IMR-90 (cell line): ENCODE data around the gene SIGLECL1. TPM values are rescaled to one million over a fixed set of nuclear protein-coding genes. Genes with fewer than 3 reads are reported as not detected.

Experiments
- ATAC-seq: fragments of 200-7000 bp; cut with Tn5 transposase; 2 replicates; pipeline ENCODE4 v1.9.1; 2020; ENCODE audit warnings: low read depth, mild to moderate bottlenecking, moderate library complexity
- BruUV-seq: library from RNA; stranded (reverse); fragments of 400-500 nt; replicated peaks from 2 replicates; lab custom pipeline; 2021; lab: Mats Ljungman, UMichigan
- CTCF ChIA-PET: fragments of 300-600 bp; formaldehyde crosslinking; extraction: SDS; loops from one replicate; lab custom pipeline; 2021; ENCODE audit warnings: antibody characterized with exemption; lab: Yijun Ruan, JAX
- POLR2A ChIA-PET: fragments of 300-600 bp; sonication (Branson Sonifier 250); formaldehyde crosslinking; loops from one replicate; lab custom pipeline; 2022; ENCODE audit warnings: antibody characterized with exemption; ENCODE audit not compliant: unreplicated experiment; lab: Charles Lee
- DNase-seq: peaks from one replicate; pipeline ENCODE4 v3.0.0; 2013
- H2AFZ ChIP-seq: replicated peaks from 2 replicates; pipeline ENCODE3; 2013; ENCODE audit warnings: low read length, mild to moderate bottlenecking; ENCODE audit not compliant: poor library complexity
- H2AK5ac ChIP-seq: 2 replicates; pipeline ENCODE4 v1.6.1; 2013; ENCODE audit warnings: low read depth, low read length, inconsistent platforms
- H2AK9ac ChIP-seq: replicated peaks from 2 replicates; pipeline ENCODE3; 2013; ENCODE audit warnings: mild to moderate bottlenecking, low read depth, low read length, moderate library complexity; ENCODE audit not compliant: poor library complexity
- H2BK120ac ChIP-seq: 2 replicates; pipeline ENCODE4 v1.6.1; 2013; ENCODE audit warnings: low read depth, low read length, inconsistent platforms
- H2BK15ac ChIP-seq: 3 replicates; pipeline ENCODE4 v1.6.1; 2013; ENCODE audit warnings: low read depth, low read length, inconsistent platforms
- H2BK20ac ChIP-seq: 2 replicates; pipeline ENCODE4 v1.6.1; 2013; ENCODE audit warnings: low read depth, mild to moderate bottlenecking, inconsistent platforms, low read length, moderate library complexity
- H2BK5ac ChIP-seq: 2 replicates; pipeline ENCODE4 v1.6.1; 2013; ENCODE audit warnings: mild to moderate bottlenecking, low read depth, low read length, inconsistent platforms; ENCODE audit not compliant: poor library complexity, severe bottlenecking
- H3K14ac ChIP-seq: replicated peaks from 2 replicates; pipeline ENCODE4 v1.6.1; 2013; ENCODE audit warnings: low read depth, low read length, inconsistent platforms
- H3K18ac ChIP-seq: 2 replicates; pipeline ENCODE4 v1.6.1; 2013; ENCODE audit warnings: low read depth, low read length, control low read depth
- H3K23ac ChIP-seq: 2 replicates; pipeline ENCODE4 v1.6.1; 2013; ENCODE audit warnings: low read depth, low read length, inconsistent platforms
- H3K27ac ChIP-seq: 2 replicates; pipeline ENCODE4 v1.5.1; 2013; ENCODE audit warnings: mild to moderate bottlenecking, control low read depth, low read length; ENCODE audit not compliant: insufficient read depth
- H3K27me3 ChIP-seq: 2 replicates; pipeline ENCODE4 v1.6.1; 2013; ENCODE audit warnings: low read length; ENCODE audit not compliant: control insufficient read depth, insufficient read depth
- H3K36me3 ChIP-seq: 2 replicates; pipeline ENCODE4 v1.6.1; 2013; ENCODE audit warnings: low read length, mixed read lengths; ENCODE audit not compliant: control insufficient read depth, insufficient read depth
- H3K4ac ChIP-seq: 2 replicates; pipeline ENCODE4 v1.6.1; 2013; ENCODE audit warnings: low read depth, low read length, inconsistent platforms
- H3K4me1 ChIP-seq: 2 replicates; pipeline ENCODE4 v1.6.1; 2013; ENCODE audit warnings: low read length, mixed read lengths; ENCODE audit not compliant: control insufficient read depth, insufficient read depth
- H3K4me2 ChIP-seq: 2 replicates; pipeline ENCODE4 v1.6.1; 2013; ENCODE audit warnings: low read depth, mild to moderate bottlenecking, control low read depth, low read length, moderate library complexity
- H3K4me3 ChIP-seq: 2 replicates; pipeline ENCODE4 v1.5.1; 2013; ENCODE audit warnings: low read depth, mild to moderate bottlenecking, control low read depth, low read length, moderate library complexity; ENCODE audit not compliant: insufficient read depth
- H3K56ac ChIP-seq: 2 replicates; pipeline ENCODE4 v1.6.1; 2013; ENCODE audit warnings: low read length, inconsistent platforms; ENCODE audit not compliant: insufficient read depth; ENCODE audit errors: extremely low read depth
- H3K79me1 ChIP-seq, 2 experiments: 2 replicates each; pipeline ENCODE4 v1.6.1; 2013; ENCODE audit warnings: low read length in 2 of 2, inconsistent platforms in 1 of 2, low read depth in 1 of 2
- H3K9ac ChIP-seq: 2 replicates; pipeline ENCODE4 v1.6.1; 2013; ENCODE audit warnings: low read depth, low read length, control low read depth
- H3K9me1 ChIP-seq: 2 replicates; pipeline ENCODE4 v1.6.1; 2013; ENCODE audit warnings: low read length, inconsistent platforms; ENCODE audit not compliant: insufficient read depth
- H3K9me3 ChIP-seq: 2 replicates; pipeline ENCODE4 v1.6.1; 2013; ENCODE audit warnings: low read length; ENCODE audit not compliant: control insufficient read depth, insufficient read depth
- H4K20me1 ChIP-seq: 2 replicates; pipeline ENCODE4 v1.6.1; 2013; ENCODE audit warnings: low read length, inconsistent platforms; ENCODE audit not compliant: insufficient read depth
- H4K5ac ChIP-seq: 2 replicates; pipeline ENCODE4 v1.6.1; 2013; ENCODE audit warnings: mild to moderate bottlenecking, low read depth, low read length, control low read depth
- H4K8ac ChIP-seq, 2 experiments: 2 replicates each; pipeline ENCODE4 v1.6.1; 2013; ENCODE audit warnings: low read depth in 2 of 2, low read length in 2 of 2, control low read depth in 1 of 2, inconsistent platforms in 1 of 2
- H4K91ac ChIP-seq: 2 replicates; pipeline ENCODE4 v1.6.1; 2013; ENCODE audit warnings: low read depth, low read length, inconsistent platforms; ENCODE audit not compliant: insufficient read depth
- BHLHE40 ChIP-seq: fragments of 150-350 bp; IDR thresholded peaks from 2 replicates; pipeline ENCODE4 v1.6.1; 2016; ENCODE audit warnings: mild to moderate bottlenecking, low read depth, low read length
- CEBPB ChIP-seq: IDR thresholded peaks from 2 replicates; pipeline ENCODE4 v1.6.1; 2012; ENCODE audit warnings: low read depth, low read length, improper control_type of control experiment
- CHD1 ChIP-seq: IDR thresholded peaks from 2 replicates; pipeline ENCODE4 v1.6.1; 2012; ENCODE audit warnings: low read depth, low read length, improper control_type of control experiment
- FOS ChIP-seq: fragments of 150-350 bp; IDR thresholded peaks from 2 replicates; pipeline ENCODE4 v1.6.1; 2016; ENCODE audit warnings: low read depth, low read length
- MAFK ChIP-seq: IDR thresholded peaks from 2 replicates; pipeline ENCODE4 v1.6.1; 2012; ENCODE audit warnings: low read depth, low read length, improper control_type of control experiment
- MAZ ChIP-seq: IDR thresholded peaks from 2 replicates; pipeline ENCODE4 v1.6.1; 2012; ENCODE audit warnings: low read depth, mild to moderate bottlenecking, low read length, improper control_type of control experiment, moderate library complexity, borderline replicate concordance
- MXI1 ChIP-seq: IDR thresholded peaks from 2 replicates; pipeline ENCODE4 v1.6.1; 2012; ENCODE audit warnings: low read depth, mild to moderate bottlenecking, low read length, moderate library complexity, borderline replicate concordance
- NFE2L2 ChIP-seq: fragments of 150-350 bp; IDR thresholded peaks from 2 replicates; pipeline ENCODE4 v1.6.1; 2016; ENCODE audit warnings: low read depth, mild to moderate bottlenecking, low read length
- POLR2A ChIP-seq: IDR thresholded peaks from 2 replicates; pipeline ENCODE4 v1.6.1; 2012; ENCODE audit warnings: mild to moderate bottlenecking, low read depth, low read length
- RAD21 ChIP-seq: IDR thresholded peaks from 2 replicates; pipeline ENCODE4 v1.6.1; 2012; ENCODE audit warnings: low read length, improper control_type of control experiment
- RCOR1 ChIP-seq: IDR thresholded peaks from 2 replicates; pipeline ENCODE4 v1.6.1; 2012; ENCODE audit warnings: mild to moderate bottlenecking, low read length, improper control_type of control experiment; ENCODE audit not compliant: insufficient replicate concordance
- RFX5 ChIP-seq: IDR thresholded peaks from 2 replicates; pipeline ENCODE4 v1.8.0; 2012; ENCODE audit warnings: low read depth, mild to moderate bottlenecking, low read length, moderate library complexity
- SMC3 ChIP-seq: fragments of 150-350 bp; IDR thresholded peaks from 2 replicates; pipeline ENCODE4 v1.6.1; 2016; ENCODE audit warnings: low read depth, mild to moderate bottlenecking, antibody characterized with exemption, low read length, moderate library complexity
- WGBS, 2 experiments: methylation state at CpG; one replicate each; pipeline versions ENCODE4 v1.1.5 to v1.1.7; 2013; ENCODE audit warnings: missing lambda C conversion rate in 2 of 2; ENCODE audit not compliant: insufficient read length in 1 of 2; ENCODE audit errors: extremely low coverage in 2 of 2; 5-methylcytosine and 5-hydroxymethylcytosine counted together
- dilution Hi-C: fragments of 300-500 bp; cut with HindIII; formaldehyde crosslinking; loops from one replicate; pipeline ENCODE4 v1.14.3; 2018; ENCODE audit warnings: low sequenced_read_pairs; ENCODE audit not compliant: unreplicated experiment
- in situ Hi-C: fragments of 300-500 bp; cut with MboI; formaldehyde crosslinking; loops from 3 replicates; pipeline ENCODE4 v1.14.3; 2019; ENCODE audit warnings: low sequenced_read_pairs, inconsistent platforms, mixed read lengths
- intact Hi-C: fragments of 100-400 bp; cut with micrococcal nuclease; formaldehyde crosslinking; loops from 2 replicates; pipeline ENCODE4 v1.10.0; 2022
- polyA plus RNA-seq, 3 experiments: library from polyadenylated mRNA; depleted of rRNA; stranded (reverse); fragments of >200 nt; gene quantifications; 2 replicates each; pipeline ENCODE4 v1.2.3, GENCODE V29; 2012; ENCODE audit warnings: low replicate concordance in 1 of 3
- total RNA-seq: library from RNA; depleted of rRNA; stranded (reverse); fragments of >200 nt; gene quantifications from 2 replicates; pipeline ENCODE4 v1.2.3, GENCODE V29; 2012
- TF ChIP-seq, protein P1 (sequence below): fragments of 150-350 bp; IDR thresholded peaks from 2 replicates; pipeline ENCODE4 v1.6.1; 2016; ENCODE audit warnings: low read depth, mild to moderate bottlenecking, low read length, moderate library complexity, borderline replicate concordance
- TF ChIP-seq, protein P2 (sequence below): conservative IDR thresholded peaks from 2 replicates; pipeline ENCODE4 v1.5.1; 2012; ENCODE audit warnings: mild to moderate bottlenecking, low read depth, low read length, improper control_type of control experiment
- TF ChIP-seq, protein P3 (sequence below): fragments of 150-350 bp; IDR thresholded peaks from 2 replicates; pipeline ENCODE4 v1.6.1; 2017; ENCODE audit warnings: mild to moderate bottlenecking, antibody characterized with exemption, low read length, low read depth

The SIGLECL1 gene
- total and polyA plus RNA-seq, 2 of the 4 experiments (the other 2 are of a cell fraction): not detected

DNA sequence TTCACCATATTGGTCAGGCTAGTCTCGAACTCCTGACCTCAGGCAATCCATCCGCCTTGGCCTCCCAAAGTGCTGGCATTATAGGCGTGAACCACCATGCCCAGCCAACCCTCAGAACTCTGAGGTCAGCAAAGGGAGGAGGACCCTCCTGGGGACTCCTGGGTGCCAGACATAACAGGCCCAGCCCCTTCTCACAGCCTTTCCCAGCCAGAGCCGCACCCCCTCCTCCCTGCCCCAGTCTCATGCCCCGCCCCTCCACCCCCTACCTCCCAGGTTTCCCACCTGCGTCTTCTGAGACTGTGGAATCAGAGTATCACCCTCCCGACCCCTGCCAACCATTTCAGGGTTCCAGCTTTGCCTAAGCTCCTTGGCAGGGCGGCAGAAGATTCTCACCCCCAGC is 65.8 kb downstream of the SIGLECL1 start:
- Histone ChIP-seq H4K20me1 (no peaks in the 10 kb centered on the region), H3K14ac (no peak overlapping the region), H3K9me1 (no peaks in the 10 kb centered on the region), H3K4me2 (no peak overlapping the region), H3K56ac (no peak overlapping the region), H3K23ac (no peak overlapping the region), H2AK9ac (no peak overlapping the region), H4K5ac (no peak overlapping the region), H4K91ac (no peak overlapping the region), H3K27ac (no peak overlapping the region), H3K4ac (no peak overlapping the region), H2AFZ (no peak overlapping the region), H3K9ac (no peak overlapping the region), H3K9me3 (0 out of 2 replicates have a peak, but pooled peaks cover 2% of the 10 kb centered on the region), H3K36me3 (no peaks in the 10 kb centered on the region), H3K79me1 (no peaks in the 10 kb centered on the region), H3K18ac (no peak overlapping the region), H2BK20ac (no peak overlapping the region), H2AK5ac (no peak overlapping the region), H3K4me1 (no peaks in the 10 kb centered on the region), H3K4me3 (no peak overlapping the region), H3K27me3 (no peaks in the 10 kb centered on the region; the same call in 1 of the 2 replicates), H4K8ac (no peak overlapping the region), H2BK5ac (no peak overlapping the region), H2BK120ac (no peak overlapping the region), H2BK15ac (no peak overlapping the region)
- dilution Hi-C loops: no loop called here
- no peak for TF ChIP-seq RCOR1
- TF ChIP-seq, protein P1, sequence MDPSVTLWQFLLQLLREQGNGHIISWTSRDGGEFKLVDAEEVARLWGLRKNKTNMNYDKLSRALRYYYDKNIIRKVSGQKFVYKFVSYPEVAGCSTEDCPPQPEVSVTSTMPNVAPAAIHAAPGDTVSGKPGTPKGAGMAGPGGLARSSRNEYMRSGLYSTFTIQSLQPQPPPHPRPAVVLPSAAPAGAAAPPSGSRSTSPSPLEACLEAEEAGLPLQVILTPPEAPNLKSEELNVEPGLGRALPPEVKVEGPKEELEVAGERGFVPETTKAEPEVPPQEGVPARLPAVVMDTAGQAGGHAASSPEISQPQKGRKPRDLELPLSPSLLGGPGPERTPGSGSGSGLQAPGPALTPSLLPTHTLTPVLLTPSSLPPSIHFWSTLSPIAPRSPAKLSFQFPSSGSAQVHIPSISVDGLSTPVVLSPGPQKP: no peak
- no peak for TF ChIP-seq FOS
- TF ChIP-seq RFX5: no peak
- TF ChIP-seq NFE2L2: no peak
- TF ChIP-seq BHLHE40: no peak
- TF ChIP-seq POLR2A: no peak
- TF ChIP-seq, protein P2, sequence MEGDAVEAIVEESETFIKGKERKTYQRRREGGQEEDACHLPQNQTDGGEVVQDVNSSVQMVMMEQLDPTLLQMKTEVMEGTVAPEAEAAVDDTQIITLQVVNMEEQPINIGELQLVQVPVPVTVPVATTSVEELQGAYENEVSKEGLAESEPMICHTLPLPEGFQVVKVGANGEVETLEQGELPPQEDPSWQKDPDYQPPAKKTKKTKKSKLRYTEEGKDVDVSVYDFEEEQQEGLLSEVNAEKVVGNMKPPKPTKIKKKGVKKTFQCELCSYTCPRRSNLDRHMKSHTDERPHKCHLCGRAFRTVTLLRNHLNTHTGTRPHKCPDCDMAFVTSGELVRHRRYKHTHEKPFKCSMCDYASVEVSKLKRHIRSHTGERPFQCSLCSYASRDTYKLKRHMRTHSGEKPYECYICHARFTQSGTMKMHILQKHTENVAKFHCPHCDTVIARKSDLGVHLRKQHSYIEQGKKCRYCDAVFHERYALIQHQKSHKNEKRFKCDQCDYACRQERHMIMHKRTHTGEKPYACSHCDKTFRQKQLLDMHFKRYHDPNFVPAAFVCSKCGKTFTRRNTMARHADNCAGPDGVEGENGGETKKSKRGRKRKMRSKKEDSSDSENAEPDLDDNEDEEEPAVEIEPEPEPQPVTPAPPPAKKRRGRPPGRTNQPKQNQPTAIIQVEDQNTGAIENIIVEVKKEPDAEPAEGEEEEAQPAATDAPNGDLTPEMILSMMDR: no peak
- no peak for TF ChIP-seq RAD21
- TF ChIP-seq CHD1: no peak
- TF ChIP-seq, protein P3, sequence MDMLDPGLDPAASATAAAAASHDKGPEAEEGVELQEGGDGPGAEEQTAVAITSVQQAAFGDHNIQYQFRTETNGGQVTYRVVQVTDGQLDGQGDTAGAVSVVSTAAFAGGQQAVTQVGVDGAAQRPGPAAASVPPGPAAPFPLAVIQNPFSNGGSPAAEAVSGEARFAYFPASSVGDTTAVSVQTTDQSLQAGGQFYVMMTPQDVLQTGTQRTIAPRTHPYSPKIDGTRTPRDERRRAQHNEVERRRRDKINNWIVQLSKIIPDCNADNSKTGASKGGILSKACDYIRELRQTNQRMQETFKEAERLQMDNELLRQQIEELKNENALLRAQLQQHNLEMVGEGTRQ: no peak
- TF ChIP-seq MXI1: no peak
- TF ChIP-seq CEBPB: no peak
- no peak for TF ChIP-seq MAFK
- TF ChIP-seq SMC3: no peak
- TF ChIP-seq MAZ: no peak
- ChIA-PET CTCF (no interaction called here), POLR2A (no interaction called here)
- ATAC-seq: no peak
- in situ Hi-C loops: no loop called here
- no TSS peak for BruUV-seq
- intact Hi-C loops: no loop called here
- 0% methylated on average over 1 of the region's 8 CpGs; no CpG with 5 or more reads in 1 of the 2 experiments for WGBS, 2 experiments
- DNase-seq: no peak
